H9 (cell line): ENCODE results near the gene MAP7. TPM values are rescaled to one million over a fixed set of nuclear protein-coding genes. Genes with fewer than 3 reads are reported as not detected.

Experiments
- DNase-seq: peaks from one replicate; pipeline ENCODE4 v3.0.0-alpha.2; 2017
- H2AFZ ChIP-seq: one replicate; pipeline ENCODE4 v1.6.1; 2013; ENCODE audit warnings: mild to moderate bottlenecking, low read length, control low read depth, moderate library complexity
- H2AK5ac ChIP-seq: 2 replicates; pipeline ENCODE4 v1.6.1; 2013; ENCODE audit warnings: low read length, control low read depth, mixed read lengths; ENCODE audit not compliant: insufficient read length
- H2BK120ac ChIP-seq: one replicate; pipeline ENCODE4 v1.6.1; 2013; ENCODE audit warnings: low read depth, mild to moderate bottlenecking, low read length, control low read depth, inconsistent platforms; ENCODE audit not compliant: poor library complexity, severe bottlenecking
- H2BK12ac ChIP-seq: 2 replicates; pipeline ENCODE4 v1.6.1; 2013; ENCODE audit warnings: low read length, control low read depth, mixed read lengths, low read depth; ENCODE audit not compliant: insufficient read length
- H2BK15ac ChIP-seq: 2 replicates; pipeline ENCODE4 v1.6.1; 2013; ENCODE audit warnings: low read depth, low read length, control low read depth
- H2BK20ac ChIP-seq: one replicate; pipeline ENCODE4 v1.6.1; 2013; ENCODE audit warnings: low read depth, mild to moderate bottlenecking, low read length, control low read depth, inconsistent platforms; ENCODE audit not compliant: poor library complexity, severe bottlenecking
- H2BK5ac ChIP-seq: 2 replicates; pipeline ENCODE4 v1.6.1; 2013; ENCODE audit warnings: low read length, control low read depth, mixed read lengths; ENCODE audit not compliant: insufficient read length
- H3K14ac ChIP-seq: 2 replicates; pipeline ENCODE4 v1.6.1; 2013; ENCODE audit warnings: low read length, control low read depth; ENCODE audit not compliant: insufficient read depth
- H3K18ac ChIP-seq: 2 replicates; pipeline ENCODE4 v1.6.1; 2013; ENCODE audit warnings: low read depth, mild to moderate bottlenecking, mixed read lengths, low read length, control low read depth; ENCODE audit not compliant: insufficient read length
- H3K23ac ChIP-seq: 2 replicates; pipeline ENCODE4 v1.6.1; 2013; ENCODE audit warnings: low read length, control low read depth, mixed read lengths, low read depth; ENCODE audit not compliant: insufficient read length
- H3K23me2 ChIP-seq: 2 replicates; pipeline ENCODE4 v1.6.1; 2013; ENCODE audit warnings: low read depth, mild to moderate bottlenecking, mixed read lengths, low read length, control low read depth; ENCODE audit not compliant: insufficient read length, poor library complexity, severe bottlenecking
- H3K27ac ChIP-seq: 2 replicates; pipeline ENCODE4 v1.5.1; 2013; ENCODE audit warnings: low read length, control low read depth, mixed read lengths, low read depth; ENCODE audit not compliant: insufficient read length
- H3K27me3 ChIP-seq: 2 replicates; pipeline ENCODE4 v1.6.1; 2013; ENCODE audit warnings: low read length, control low read depth, inconsistent platforms; ENCODE audit not compliant: insufficient read depth
- H3K4ac ChIP-seq: 2 replicates; pipeline ENCODE4 v1.6.1; 2013; ENCODE audit warnings: low read depth, mild to moderate bottlenecking, control low read depth, inconsistent platforms, low read length, moderate library complexity
- H3K4me1 ChIP-seq: 2 replicates; pipeline ENCODE4 v1.6.1; 2013; ENCODE audit warnings: low read length, control low read depth, inconsistent platforms; ENCODE audit not compliant: insufficient read depth
- H3K4me2 ChIP-seq: 2 replicates; pipeline ENCODE4 v1.6.1; 2013; ENCODE audit warnings: low read length, control low read depth, mixed read lengths; ENCODE audit not compliant: insufficient read length, insufficient read depth
- H3K56ac ChIP-seq: 2 replicates; pipeline ENCODE4 v1.6.1; 2013; ENCODE audit warnings: low read depth, mild to moderate bottlenecking, mixed read lengths, low read length, control low read depth; ENCODE audit not compliant: insufficient read length
- H3K79me1 ChIP-seq: 2 replicates; pipeline ENCODE4 v1.6.1; 2013; ENCODE audit warnings: low read depth, mild to moderate bottlenecking, moderate library complexity, low read length, control low read depth, inconsistent platforms; ENCODE audit not compliant: insufficient read depth, poor library complexity, severe bottlenecking
- H3K79me2 ChIP-seq: 2 replicates; pipeline ENCODE4 v1.6.1; 2013; ENCODE audit warnings: low read length, control low read depth, inconsistent platforms; ENCODE audit not compliant: insufficient read depth
- H3K9ac ChIP-seq: 2 replicates; pipeline ENCODE4 v1.6.1; 2013; ENCODE audit warnings: low read length, control low read depth, mixed read lengths; ENCODE audit not compliant: insufficient read length; ENCODE audit errors: extremely low read depth
- H3K9me3 ChIP-seq: one replicate; pipeline ENCODE4 v1.6.1; 2013; ENCODE audit warnings: low read depth, low read length, inconsistent platforms; ENCODE audit not compliant: control insufficient read depth
- H3T11ph ChIP-seq: one replicate; pipeline ENCODE4 v1.6.1; 2013; ENCODE audit warnings: mild to moderate bottlenecking, low read length, control low read depth, inconsistent platforms
- H4K20me1 ChIP-seq: one replicate; pipeline ENCODE4 v1.6.1; 2013; ENCODE audit not compliant: control insufficient read depth, insufficient read length, insufficient read depth
- H4K5ac ChIP-seq: 2 replicates; pipeline ENCODE4 v1.6.1; 2013; ENCODE audit warnings: low read depth, mild to moderate bottlenecking, mixed read lengths, low read length, control low read depth; ENCODE audit not compliant: insufficient read length
- H4K8ac ChIP-seq: replicated peaks from 2 replicates; pipeline ENCODE4 v1.6.1; 2013; ENCODE audit warnings: low read length, control low read depth, mixed read lengths, low read depth; ENCODE audit not compliant: insufficient read length
- H4K91ac ChIP-seq: 2 replicates; pipeline ENCODE4 v1.6.1; 2013; ENCODE audit warnings: low read depth, mild to moderate bottlenecking, moderate library complexity, mixed read lengths, low read length, control low read depth; ENCODE audit not compliant: insufficient read length
- H3K27ac Mint-ChIP-seq, 3 experiments: 2 replicates in 2 of 3; 3 replicates in 1 of 3; pipeline ENCODE4 v1.8.0; 2020 to 2021; ENCODE audit warnings: mixed read lengths in 3 of 3, mild to moderate bottlenecking in 1 of 3, moderate library complexity in 1 of 3
- H3K27me3 Mint-ChIP-seq: 2 replicates; pipeline ENCODE4 v1.8.0; 2021; ENCODE audit warnings: low read depth, mild to moderate bottlenecking, moderate library complexity, mixed read lengths
- H3K36me3 Mint-ChIP-seq, 3 experiments: 2 replicates in 2 of 3; 3 replicates in 1 of 3; pipeline ENCODE4 v1.8.0; 2020 to 2021; ENCODE audit warnings: low read depth in 3 of 3, mixed read lengths in 3 of 3; ENCODE audit not compliant: insufficient read depth in 1 of 3
- H3K4me1 Mint-ChIP-seq, 2 experiments: 2 replicates each; pipeline ENCODE4 v1.8.0; 2020; ENCODE audit warnings: mixed read lengths in 2 of 2
- H3K4me3 Mint-ChIP-seq, 2 experiments: 2 replicates in 1 of 2; 3 replicates in 1 of 2; pipeline ENCODE4 v1.8.0; 2020 to 2021; ENCODE audit warnings: mild to moderate bottlenecking in 2 of 2, mixed read lengths in 2 of 2, moderate library complexity in 1 of 2
- H3K9me3 Mint-ChIP-seq, 2 experiments: 2 replicates in 1 of 2; 3 replicates in 1 of 2; pipeline ENCODE4 v1.8.0; 2020; ENCODE audit warnings: mild to moderate bottlenecking in 2 of 2, mixed read lengths in 2 of 2, moderate library complexity in 1 of 2
- CTCF ChIP-seq: fragments of 200-600 bp; sonication (generic); conservative IDR thresholded peaks from 3 replicates; pipeline ENCODE4 v1.8.0; 2021; ENCODE audit warnings: antibody characterized with exemption, mild to moderate bottlenecking
- WGBS: extraction: QIAGEN DNeasy Blood & Tissue Kit; methylation state at CpG from one replicate; pipeline ENCODE4 v1.1.7; 2013; ENCODE audit warnings: missing lambda C conversion rate, low lambda C conversion rate, mixed read lengths; ENCODE audit not compliant: insufficient read length; ENCODE audit errors: extremely low coverage; 5-methylcytosine and 5-hydroxymethylcytosine counted together
- total RNA-seq: library from RNA; stranded (reverse); gene quantifications from 2 replicates; pipeline ENCODE4 v1.2.1, GENCODE V29; 2021

Gene MAP7
- total RNA-seq, 1 experiment from 2014 or later: 51.1 TPM

DNA sequence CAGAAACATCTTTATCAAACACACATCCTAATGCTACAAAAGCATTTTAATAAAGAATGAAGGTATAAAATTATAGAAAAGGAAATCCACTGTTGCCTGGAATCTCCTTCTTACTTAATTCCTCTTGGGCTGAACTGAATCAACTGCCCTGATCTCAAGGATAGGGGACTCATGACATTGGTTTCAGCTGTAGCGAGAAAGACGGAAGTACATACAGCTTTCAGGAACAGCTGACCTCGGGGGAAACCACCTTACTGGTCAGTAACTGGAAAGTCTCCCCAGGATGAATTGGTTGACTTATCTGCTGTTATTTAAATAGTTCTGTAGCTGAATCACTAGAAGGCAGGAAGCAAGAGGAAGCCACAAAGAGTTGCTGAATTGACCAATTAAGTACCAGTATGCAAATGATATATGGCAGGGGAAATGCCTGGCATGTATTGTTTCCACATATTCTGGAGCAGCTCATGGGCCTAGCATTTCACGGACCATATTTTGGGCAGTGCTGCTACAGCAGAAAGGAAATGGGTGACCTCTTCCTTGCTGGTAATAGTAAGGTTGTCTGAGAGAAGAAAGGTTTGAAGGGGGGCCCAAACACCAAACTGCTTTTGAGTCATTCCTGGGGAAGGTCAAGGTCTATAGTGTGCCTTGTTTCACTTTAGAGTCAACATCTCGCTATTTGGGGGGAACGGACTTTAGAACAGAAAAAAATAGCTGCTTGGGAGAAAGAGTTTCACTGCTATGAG is 43.7 kb upstream of the MAP7 start:
- peak overlapping the region; percentile 15 for H3K27ac ChIP-seq
- H2BK120ac ChIP-seq: no peak overlapping the region
- Mint-ChIP-seq H3K27ac (peak overlapping the region in 1 of 3 experiments; percentile 22; a peak in 2 of 7 replicates), H3K9me3 (peaks cover 7 to 13% of the 10 kb centered on the region in 2 experiments; a peak in 4 of 5 replicates), H3K36me3 (peaks cover 11 to 23% (median 15%) of the 10 kb centered on the region in 3 experiments), H3K27me3 (no peaks in the 10 kb centered on the region), H3K4me3 (no peak overlapping the region; a peak in 1 of 5 replicates), H3K4me1 (peaks cover 44 to 47% of the 10 kb centered on the region in 2 experiments)
- H3K4ac ChIP-seq: no peak overlapping the region
- no peak overlapping the region for H4K5ac ChIP-seq
- no peak for TF ChIP-seq CTCF
- H2BK20ac ChIP-seq: no peak overlapping the region
- no peak overlapping the region for H3T11ph ChIP-seq
- H3K27me3 ChIP-seq: no peaks in the 10 kb centered on the region
- H3K79me2 ChIP-seq: no peaks in the 10 kb centered on the region
- H2BK5ac ChIP-seq: no peak overlapping the region
- H3K9me3 ChIP-seq: no peaks in the 10 kb centered on the region
- no peak overlapping the region for H3K23ac ChIP-seq
- no peak overlapping the region for H3K14ac ChIP-seq
- H3K23me2 ChIP-seq: no peaks in the 10 kb centered on the region
- no peaks in the 10 kb centered on the region for H3K79me1 ChIP-seq
- H2BK12ac ChIP-seq: no peak overlapping the region
- H3K9ac ChIP-seq: no peak overlapping the region
- no CpG with 5 or more reads among the region's 6 CpGs for WGBS
- no peak overlapping the region for H2AK5ac ChIP-seq
- no peak overlapping the region for H2BK15ac ChIP-seq
- no peak overlapping the region for H4K91ac ChIP-seq
- H3K18ac ChIP-seq: no peak overlapping the region
- no peak overlapping the region for H3K56ac ChIP-seq
- no peaks in the 10 kb centered on the region for H4K20me1 ChIP-seq
- H2AFZ ChIP-seq: no peak overlapping the region
- no peak overlapping the region for H3K4me2 ChIP-seq
- DNase-seq: no peak
- peaks cover 24% of the 10 kb centered on the region for H3K4me1 ChIP-seq
- no peak overlapping the region for H4K8ac ChIP-seq
